Fibroblast of skin of abdomen (primary cell): ENCODE measurements around the gene CCDC88C.
"Not testable (repeated sequence)": the region's sequence is repeated elsewhere in the genome, so short reads cannot be mapped to it uniquely, and the experiment has no call there.

Source experiments
- DNase-seq: peaks from one replicate; pipeline ENCODE4 v3.0.0-alpha.2; 2013

Gene CCDC88C

GRCh38 chr14:91264151-91265150 lies 153.2 kb downstream of the CCDC88C start:
- DNase-seq = no peak

GRCh38 chr14:91263329-91263728 lies 154.3 kb downstream of the CCDC88C start:
- DNase-seq = no peak

GRCh38 chr14:91261986-91262549 lies 155.6 kb downstream of the CCDC88C start:
- DNase-seq = no peak

GRCh38 chr14:91261115-91261514 lies 156.5 kb downstream of the CCDC88C start:
- DNase-seq = no peak

GRCh38 chr14:91258876-91259275 lies 158.7 kb downstream of the CCDC88C start:
- no peak for DNase-seq

- peak; percentile 60 for DNase-seq
Observed at GRCh38 chr14:91258011-91258618, 159.5 kb downstream of the CCDC88C start.

- DNase-seq = no peak
Observed at GRCh38 chr14:91257328-91258010, 160.2 kb downstream of the CCDC88C start.

- no peak for DNase-seq
Observed at GRCh38 chr14:91256661-91257060, 161.0 kb downstream of the CCDC88C start.

GRCh38 chr14:91255026-91255695 lies 162.5 kb downstream of the CCDC88C start:
- DNase-seq = no peak

- DNase-seq = no peak
Observed at GRCh38 chr14:91254461-91254860, 163.2 kb downstream of the CCDC88C start.

- DNase-seq = no peak
Observed at GRCh38 chr14:91253795-91254323, 163.8 kb downstream of the CCDC88C start.

GRCh38 chr14:91252871-91253794 lies 164.5 kb downstream of the CCDC88C start:
- no peak for DNase-seq

- peak; percentile 44 for DNase-seq
Observed at GRCh38 chr14:91250912-91251311, 166.7 kb downstream of the CCDC88C start.

GRCh38 chr14:91249841-91250616 lies 167.6 kb downstream of the CCDC88C start:
- DNase-seq = no peak

- no peak for DNase-seq
Observed at GRCh38 chr14:91246051-91246852, 171.4 kb downstream of the CCDC88C start.

GRCh38 chr14:91245616-91246015 lies 172.0 kb downstream of the CCDC88C start:
- DNase-seq = not testable (repeated sequence)

- DNase-seq = no peak
Observed at GRCh38 chr14:91245029-91245428, 172.6 kb downstream of the CCDC88C start.

GRCh38 chr14:91244501-91244901 lies 173.1 kb downstream of the CCDC88C start, which contains the start of gene GPR68:
GPR68 (minus strand) TSS chr14:91244704; CDS start chr14:91235050, 9,654 bp downstream.
- DNase-seq = peak; percentile 68

- no peak for DNase-seq
Observed at GRCh38 chr14:91243074-91243471, 174.5 kb downstream of the CCDC88C start.
